ENCODE data around the gene TSHZ1.

TSHZ1 gene

DNA sequence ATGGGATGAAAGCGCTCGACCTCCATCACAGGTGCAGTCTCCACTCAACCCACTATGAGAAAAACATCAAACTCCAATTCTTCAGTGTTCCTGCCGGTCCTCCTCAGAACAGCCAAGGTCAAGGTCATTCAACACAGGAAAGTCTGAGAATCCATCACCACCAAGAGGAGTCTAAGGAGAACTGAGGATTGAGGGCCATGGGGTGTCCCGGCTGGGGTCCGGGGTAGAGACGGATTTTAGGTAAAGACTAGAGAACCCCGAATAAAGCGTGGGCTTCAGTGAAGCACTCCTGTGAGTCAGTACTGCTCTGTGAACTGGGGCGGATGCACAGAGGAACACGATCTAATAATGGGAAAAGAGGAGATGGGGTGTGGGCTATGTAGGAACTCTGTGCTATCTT lies 43.5 kb upstream of the TSHZ1 start:
- TF ChIP-seq, protein P1, sequence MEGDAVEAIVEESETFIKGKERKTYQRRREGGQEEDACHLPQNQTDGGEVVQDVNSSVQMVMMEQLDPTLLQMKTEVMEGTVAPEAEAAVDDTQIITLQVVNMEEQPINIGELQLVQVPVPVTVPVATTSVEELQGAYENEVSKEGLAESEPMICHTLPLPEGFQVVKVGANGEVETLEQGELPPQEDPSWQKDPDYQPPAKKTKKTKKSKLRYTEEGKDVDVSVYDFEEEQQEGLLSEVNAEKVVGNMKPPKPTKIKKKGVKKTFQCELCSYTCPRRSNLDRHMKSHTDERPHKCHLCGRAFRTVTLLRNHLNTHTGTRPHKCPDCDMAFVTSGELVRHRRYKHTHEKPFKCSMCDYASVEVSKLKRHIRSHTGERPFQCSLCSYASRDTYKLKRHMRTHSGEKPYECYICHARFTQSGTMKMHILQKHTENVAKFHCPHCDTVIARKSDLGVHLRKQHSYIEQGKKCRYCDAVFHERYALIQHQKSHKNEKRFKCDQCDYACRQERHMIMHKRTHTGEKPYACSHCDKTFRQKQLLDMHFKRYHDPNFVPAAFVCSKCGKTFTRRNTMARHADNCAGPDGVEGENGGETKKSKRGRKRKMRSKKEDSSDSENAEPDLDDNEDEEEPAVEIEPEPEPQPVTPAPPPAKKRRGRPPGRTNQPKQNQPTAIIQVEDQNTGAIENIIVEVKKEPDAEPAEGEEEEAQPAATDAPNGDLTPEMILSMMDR (conservative IDR thresholded peaks at IDR 0.05), result no peak
- TF ChIP-seq ZFX (IDR thresholded peaks at IDR 0.05), result no peak
- no peak overlapping the region for H3K27ac ChIP-seq

DNA sequence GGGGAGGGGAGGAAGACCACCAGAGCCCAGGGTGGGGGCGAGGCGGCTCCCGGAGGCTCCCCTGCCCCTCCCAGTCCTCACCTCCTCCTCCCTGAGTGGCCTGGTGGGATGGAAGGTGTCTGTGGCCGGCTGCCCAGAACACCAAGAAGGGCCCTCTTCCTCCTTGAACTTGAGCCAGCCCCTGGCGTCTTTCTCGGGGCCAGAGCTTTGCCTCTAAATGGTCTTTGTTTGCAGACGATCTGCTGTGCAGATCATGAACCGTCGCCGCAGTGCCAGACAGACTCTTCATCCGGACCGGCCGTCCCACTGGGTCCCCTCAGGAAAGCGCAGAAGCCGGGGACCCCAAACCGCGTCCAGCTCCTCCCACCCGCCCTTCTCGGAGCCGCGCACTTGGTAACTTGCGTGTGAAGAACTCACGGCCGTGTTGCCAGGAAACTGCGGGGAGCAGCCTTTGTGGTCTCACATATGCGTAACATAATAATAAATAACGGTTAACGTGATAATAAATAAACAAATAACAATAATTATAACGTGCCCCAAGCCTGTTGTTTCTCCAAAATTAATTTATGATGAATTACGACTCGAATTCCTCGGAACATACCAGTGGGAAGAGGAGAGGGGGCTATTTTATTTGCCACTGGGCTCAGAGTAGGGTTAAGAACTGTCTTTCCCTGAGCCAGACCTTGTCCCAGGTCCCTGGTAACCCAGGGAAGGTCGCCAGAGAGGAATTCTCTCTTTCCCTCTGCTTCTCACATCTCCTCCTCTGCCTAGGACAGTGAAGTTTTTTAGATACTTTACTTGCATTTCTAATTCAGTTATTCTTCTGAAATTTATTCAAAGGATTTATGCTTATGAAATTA lies 42.6 kb upstream of the TSHZ1 start:
- TF ChIP-seq ZFX (IDR thresholded peaks at IDR 0.05), result no peak
- TF ChIP-seq, protein P1 (conservative IDR thresholded peaks at IDR 0.05), result no peak
- no peak overlapping the region for H3K27ac ChIP-seq

DNA sequence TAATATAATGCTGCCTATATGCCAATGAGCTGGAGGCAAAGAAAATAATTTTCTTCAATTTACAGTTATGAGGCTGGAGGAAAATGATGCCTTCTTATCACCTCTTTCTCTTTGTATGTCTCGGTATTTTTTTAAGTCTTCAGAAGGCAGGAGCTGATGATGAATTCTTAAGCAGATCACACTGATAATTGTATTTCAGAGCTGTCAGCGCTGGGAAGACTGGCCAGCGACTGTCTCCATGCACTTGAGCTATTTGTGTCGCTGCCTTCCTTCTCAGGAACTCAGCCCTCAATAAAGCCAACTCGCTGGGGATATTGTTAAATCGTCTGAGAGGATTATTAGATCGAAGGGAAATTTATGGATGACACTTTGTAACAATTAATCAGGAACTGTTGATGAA lies 42.0 kb upstream of the TSHZ1 start:
- TF ChIP-seq, protein P1 (conservative IDR thresholded peaks at IDR 0.05), result no peak
- no peak for TF ChIP-seq ZFX (IDR thresholded peaks at IDR 0.05)
- no peak overlapping the region for H3K27ac ChIP-seq

DNA sequence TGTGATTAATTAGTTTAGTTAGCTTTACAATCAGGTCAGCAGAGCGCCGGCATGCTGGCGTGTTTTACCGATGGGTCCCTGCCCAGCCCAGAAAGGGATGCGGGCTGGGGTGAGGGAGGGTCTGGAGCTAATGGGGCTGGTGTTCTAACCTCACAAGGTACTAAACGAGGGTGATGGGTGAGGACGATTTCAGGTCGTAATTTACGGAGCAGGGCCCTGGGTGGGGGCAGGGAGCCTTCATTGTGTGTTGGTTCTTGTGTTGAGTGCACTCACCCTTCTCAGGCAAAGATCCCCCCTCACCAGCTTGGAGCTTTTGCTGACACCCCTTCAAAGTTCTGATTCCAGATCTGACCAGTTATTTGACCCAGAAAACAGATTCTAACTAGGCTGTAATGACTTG lies 41.2 kb upstream of the TSHZ1 start:
- TF ChIP-seq ZFX (IDR thresholded peaks at IDR 0.05), result no peak
- TF ChIP-seq, protein P1 (conservative IDR thresholded peaks at IDR 0.05), result no peak
- no peak overlapping the region for H3K27ac ChIP-seq

DNA sequence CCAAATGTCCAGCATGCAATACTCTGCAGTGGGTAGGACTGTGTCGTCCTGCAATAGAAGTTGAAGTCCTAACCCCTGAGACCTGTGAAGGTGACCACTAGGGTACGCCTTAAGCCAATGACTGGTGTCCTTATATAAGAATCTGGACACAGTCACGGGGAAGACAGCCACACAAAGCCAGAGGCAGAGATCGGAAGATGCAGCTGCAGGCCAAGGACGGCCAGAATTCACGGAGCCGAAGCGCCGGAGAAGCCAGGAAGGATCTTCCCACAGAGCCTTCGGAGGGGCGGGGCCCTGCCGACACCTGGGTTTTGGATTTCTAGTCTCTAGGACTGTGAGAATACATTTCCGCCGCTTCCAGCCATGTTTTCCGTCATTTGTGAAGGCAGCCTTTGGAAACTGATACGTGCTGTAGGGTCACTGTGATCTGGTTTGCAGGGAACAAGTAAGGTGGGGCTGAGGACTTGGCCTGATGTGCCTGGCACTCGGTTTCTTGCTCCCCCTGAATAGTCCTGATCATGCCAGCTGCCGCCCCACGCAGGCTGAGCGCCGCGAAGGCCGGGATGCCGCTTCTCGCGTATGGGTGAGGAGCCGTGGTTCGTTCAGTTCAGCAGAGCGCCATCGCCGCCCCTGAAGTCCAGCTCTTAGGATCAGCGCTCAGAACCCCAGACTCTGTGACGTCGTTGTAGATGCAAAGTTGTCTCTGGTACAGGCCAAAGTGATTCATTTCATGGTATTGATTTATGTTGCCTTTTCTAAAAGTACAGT lies 40.4 kb upstream of the TSHZ1 start:
- H3K27ac ChIP-seq, result no peak overlapping the region
- TF ChIP-seq ZFX (IDR thresholded peaks at IDR 0.05), result no peak
- TF ChIP-seq, protein P1 (conservative IDR thresholded peaks at IDR 0.05), result no peak

DNA sequence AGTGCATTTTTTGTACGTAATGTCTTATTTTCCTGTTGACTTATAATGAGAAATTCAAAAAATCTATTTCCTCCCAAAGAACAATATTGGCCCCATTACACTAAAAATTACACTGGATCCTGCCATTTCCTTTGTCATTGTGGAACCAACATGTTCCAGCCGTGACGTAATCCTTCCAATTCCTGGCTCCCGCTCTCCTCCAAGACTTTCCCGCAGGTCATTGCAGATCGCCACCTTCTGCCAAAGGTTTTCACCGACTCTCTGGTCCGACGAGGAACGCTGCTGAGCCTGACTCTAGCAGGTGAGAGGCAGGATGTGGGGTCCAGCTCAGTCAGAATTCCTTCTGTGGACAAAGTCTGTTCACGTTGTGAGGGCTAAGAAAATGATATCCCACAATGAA lies 39.7 kb upstream of the TSHZ1 start:
- TF ChIP-seq, protein P1 (conservative IDR thresholded peaks at IDR 0.05), result no peak
- TF ChIP-seq ZFX (IDR thresholded peaks at IDR 0.05), result no peak
- H3K27ac ChIP-seq, result no peak overlapping the region
